GM10847 (cell line): Measurements from ENCODE around the gene ZFYVE9.

Experiments
- POLR2A ChIP-seq: IDR thresholded peaks from 2 replicates; pipeline ENCODE4 v1.6.1; 2011; ENCODE audit not compliant: insufficient read length; ENCODE audit errors: extremely low read depth

ZFYVE9 gene, protein sequence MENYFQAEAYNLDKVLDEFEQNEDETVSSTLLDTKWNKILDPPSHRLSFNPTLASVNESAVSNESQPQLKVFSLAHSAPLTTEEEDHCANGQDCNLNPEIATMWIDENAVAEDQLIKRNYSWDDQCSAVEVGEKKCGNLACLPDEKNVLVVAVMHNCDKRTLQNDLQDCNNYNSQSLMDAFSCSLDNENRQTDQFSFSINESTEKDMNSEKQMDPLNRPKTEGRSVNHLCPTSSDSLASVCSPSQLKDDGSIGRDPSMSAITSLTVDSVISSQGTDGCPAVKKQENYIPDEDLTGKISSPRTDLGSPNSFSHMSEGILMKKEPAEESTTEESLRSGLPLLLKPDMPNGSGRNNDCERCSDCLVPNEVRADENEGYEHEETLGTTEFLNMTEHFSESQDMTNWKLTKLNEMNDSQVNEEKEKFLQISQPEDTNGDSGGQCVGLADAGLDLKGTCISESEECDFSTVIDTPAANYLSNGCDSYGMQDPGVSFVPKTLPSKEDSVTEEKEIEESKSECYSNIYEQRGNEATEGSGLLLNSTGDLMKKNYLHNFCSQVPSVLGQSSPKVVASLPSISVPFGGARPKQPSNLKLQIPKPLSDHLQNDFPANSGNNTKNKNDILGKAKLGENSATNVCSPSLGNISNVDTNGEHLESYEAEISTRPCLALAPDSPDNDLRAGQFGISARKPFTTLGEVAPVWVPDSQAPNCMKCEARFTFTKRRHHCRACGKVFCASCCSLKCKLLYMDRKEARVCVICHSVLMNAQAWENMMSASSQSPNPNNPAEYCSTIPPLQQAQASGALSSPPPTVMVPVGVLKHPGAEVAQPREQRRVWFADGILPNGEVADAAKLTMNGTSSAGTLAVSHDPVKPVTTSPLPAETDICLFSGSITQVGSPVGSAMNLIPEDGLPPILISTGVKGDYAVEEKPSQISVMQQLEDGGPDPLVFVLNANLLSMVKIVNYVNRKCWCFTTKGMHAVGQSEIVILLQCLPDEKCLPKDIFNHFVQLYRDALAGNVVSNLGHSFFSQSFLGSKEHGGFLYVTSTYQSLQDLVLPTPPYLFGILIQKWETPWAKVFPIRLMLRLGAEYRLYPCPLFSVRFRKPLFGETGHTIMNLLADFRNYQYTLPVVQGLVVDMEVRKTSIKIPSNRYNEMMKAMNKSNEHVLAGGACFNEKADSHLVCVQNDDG (N-terminal part only)

DNA sequence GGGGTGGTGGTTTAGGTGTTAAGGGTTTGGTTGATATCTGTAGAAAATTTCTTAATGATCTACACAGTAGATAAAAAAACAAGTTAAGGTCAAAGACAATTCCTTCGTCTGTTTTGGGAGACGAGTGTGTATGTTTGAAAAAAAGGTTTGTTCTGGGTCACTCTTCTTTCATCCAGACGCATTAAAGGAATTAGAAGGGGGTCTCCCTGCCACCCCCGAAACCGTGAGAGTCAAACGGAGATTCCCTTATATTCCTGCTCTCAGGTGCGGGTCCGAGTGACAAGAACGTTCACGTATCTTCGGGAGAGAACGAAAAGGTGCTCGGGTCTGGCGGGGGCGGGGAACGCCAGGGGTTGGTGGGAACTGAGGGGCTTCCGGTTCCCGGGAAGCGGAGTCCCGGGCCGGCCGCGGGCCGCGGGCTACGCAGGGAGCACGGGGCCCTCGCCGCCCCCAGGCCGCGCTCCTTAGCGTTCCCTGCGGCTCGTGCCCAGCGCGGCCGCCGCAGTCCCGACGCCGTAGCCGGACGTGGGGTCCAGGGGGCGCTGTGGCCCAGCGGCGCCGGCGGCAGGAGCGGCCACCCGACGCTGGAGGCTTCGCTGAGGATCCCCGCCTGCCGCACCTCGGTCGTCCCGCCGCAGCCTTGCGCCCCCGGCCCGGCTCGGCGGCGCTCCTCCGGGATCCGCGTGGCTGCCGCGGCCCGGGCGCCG lies at the start of gene ZFYVE9:
Gene ZFYVE9, plus strand, starts transcription at position 577 of the 707 bp plus-strand sequence. CDS start 91,118 bp downstream, outside the sequence.
- no peak for TF ChIP-seq POLR2A

DNA sequence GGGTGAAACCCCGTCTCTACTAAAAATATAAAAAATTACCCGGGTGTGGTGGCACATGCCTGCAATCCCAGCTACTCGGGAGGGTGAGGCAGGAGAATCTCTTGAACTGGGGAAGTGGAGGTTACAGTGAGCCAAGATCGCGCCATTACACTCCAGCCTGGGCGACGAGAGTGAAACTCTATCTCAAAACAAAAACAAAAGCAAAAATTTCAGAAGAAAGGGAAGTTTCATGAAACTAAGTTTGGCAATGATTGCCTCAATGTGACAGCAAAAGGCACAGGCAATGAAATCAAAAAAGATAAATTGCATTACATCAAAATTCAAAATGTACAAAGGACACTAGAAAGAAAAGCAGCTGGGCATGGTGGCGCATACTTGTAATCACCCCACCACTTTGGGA lies 45.7 kb upstream of the ZFYVE9 start:
- no peak for TF ChIP-seq POLR2A

DNA sequence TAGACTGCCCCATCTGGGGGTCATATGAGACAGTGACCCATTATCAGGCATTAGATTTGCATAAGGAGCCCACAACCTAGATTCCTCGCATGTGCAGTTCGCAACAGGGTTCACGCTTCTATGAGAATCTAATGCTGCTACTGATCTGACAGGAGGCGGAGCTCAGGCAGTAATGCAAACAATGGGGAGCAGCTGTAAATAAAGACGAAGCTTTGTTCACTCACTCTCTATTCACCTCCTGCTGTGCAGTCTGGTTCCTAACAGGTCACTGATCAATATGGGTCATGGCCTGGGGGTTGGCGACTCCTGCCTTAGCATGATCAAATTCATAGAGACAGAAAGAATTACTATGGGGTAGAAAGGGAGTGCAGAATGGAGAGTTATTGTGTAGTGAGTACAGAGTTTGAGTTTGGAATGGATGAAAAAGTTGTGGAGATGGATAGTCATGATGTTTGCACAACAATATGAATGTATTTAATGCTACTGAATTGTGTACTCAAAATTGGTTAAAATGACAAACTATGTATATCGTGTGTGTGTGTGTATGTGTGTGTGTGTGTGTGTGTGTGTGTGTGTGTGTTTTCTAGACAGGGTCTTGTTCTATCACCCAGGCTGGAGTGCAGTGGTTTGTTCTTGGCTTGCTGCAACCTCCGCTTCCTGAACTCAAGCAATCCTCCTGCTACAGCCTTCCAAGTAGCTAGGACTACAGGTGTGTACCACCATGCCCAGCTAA lies 43.6 kb upstream of the ZFYVE9 start:
- TF ChIP-seq POLR2A, result no peak

DNA sequence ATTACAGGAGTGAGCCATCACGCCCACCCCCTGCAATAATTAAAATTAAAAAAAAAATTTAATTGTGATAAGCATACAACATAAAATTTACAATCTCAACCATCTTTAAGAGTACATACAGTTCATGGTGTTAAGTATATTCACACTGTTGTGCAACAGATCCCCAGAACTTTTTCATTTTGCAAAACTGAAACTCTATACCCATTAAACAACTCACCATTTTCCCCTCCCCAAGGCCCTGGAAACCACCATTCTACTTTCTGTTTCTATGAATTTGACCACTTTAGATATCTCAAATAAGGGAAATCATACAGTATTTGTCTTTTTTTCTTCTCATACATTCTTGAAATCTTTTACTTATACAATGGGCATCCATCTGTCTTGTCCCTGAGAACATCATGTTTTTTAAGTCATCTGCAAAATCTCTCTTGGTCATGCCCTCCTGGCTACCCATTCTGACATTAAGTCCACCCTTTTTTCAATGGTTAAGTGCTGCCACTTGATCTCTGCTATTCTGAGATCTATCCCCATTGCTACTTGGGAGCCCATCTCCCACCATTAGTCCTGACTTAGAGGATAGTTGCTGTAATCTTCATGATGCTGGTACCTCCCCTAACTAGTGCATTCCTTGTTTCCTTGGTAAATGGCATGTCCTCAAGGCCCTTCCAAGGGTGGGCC lies 39.4 kb upstream of the ZFYVE9 start:
- TF ChIP-seq POLR2A, result no peak

DNA sequence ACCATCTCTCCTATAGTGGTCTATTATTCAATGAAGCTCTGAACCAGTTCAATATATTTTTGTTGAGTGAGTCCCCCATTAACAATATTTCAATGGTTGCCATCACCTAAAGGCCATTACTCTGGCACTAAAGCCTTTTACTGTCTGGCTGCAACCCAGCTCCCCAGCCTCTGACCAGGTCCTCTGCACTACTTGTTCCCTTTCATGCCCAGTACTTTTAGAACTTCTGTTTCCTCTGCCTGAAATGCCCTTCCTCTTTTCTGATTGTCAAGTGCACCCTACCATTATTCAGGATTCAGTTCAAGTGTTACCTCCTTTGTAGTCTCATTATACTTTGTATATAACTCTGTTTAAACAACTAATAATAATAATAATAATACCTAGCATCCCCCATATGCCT lies 30.4 kb upstream of the ZFYVE9 start:
- TF ChIP-seq POLR2A, result no peak

DNA sequence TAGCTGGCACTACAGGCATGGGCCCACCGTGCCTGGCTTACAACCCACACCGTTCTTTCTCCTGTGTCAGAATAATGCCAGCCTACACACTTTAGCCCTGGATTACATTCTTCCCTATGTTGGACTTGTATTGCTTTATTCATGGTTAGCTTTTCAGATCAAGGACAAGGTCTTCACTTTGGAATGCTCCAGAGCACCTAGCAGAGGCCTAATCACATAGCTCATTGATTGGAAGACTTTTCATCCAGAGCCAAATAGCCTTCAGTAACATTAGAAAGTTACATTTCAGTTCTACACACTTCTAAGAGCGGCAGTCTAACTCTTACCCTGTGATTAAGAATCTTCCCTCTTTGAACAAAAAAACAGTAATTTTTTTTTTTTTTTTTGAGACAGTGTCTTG lies 29.4 kb upstream of the ZFYVE9 start:
- TF ChIP-seq POLR2A, result no peak

DNA sequence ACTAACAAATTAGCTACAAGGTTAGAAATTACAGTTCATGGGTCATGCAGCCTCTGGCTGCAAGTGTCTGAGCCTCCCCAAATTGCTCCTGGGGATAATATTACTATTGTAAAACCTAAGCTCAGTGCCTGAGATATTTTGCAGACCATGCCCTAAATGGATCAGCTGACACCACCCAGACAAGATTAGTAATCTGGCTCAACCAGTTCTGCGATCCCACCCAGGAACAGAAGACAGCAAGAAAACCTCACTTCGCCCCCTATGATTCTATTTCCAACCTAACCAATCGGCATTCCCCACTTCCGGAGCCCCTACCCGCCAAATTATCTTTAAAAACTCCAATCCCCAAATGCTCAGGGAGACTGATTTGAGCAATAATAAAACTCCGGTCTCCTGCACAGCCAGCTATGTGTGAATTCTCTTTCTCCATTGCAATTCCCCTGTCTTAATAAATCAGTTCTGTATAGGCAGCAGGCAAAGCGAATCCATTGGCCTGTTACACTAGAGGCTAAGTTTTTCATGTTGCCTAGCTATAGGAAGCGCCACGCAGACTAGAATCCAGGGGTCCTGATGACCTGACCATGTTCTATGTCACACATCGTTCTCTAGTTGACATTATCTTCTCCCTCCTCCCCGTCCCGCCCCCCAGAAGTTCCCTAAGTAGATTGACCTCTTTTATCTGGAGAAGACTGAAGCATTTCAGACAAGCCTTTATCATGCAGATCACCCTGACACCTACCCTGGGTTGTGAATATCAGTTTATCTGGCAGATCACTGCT lies 22.4 kb upstream of the ZFYVE9 start:
- TF ChIP-seq POLR2A, result no peak

DNA sequence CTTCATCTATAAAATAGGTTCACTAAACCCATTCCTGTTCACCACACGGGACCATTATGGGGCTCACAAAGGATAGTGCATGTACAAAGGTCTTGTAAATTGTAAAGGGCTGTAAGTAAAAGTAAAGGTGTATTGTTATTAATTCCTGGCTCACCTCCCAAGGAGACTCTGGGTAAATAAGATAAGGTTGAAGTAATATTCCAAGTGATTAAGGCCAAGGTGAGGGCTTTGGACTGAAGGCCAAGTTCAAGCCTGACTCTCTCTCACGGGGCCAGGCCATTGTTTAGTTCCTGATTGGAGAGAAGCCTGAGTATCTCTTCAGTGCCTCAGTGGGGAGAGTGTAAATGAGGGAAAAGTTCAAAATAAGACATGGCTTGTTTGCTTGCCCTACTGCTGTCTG lies 19.5 kb upstream of the ZFYVE9 start:
- TF ChIP-seq POLR2A, result no peak

DNA sequence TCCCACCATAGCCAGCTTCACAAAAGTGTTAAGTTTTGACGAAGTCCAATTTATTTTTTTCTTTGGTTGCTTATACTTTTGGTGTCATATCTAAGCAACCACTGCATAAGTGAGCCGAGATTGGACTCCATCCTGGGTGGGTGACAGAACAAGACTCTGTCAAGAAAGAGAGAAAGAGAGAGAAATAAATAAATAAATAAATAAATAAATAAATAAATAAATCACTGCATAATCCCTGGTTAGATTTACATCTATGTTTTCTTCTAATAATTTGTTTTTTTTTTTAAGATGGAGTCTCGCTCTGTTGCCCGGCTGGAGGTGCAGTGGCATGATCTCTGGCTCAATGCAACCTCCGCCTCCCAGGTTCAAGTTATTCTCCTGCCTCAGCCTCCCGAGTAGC lies 18.3 kb upstream of the ZFYVE9 start:
- no peak for TF ChIP-seq POLR2A

DNA sequence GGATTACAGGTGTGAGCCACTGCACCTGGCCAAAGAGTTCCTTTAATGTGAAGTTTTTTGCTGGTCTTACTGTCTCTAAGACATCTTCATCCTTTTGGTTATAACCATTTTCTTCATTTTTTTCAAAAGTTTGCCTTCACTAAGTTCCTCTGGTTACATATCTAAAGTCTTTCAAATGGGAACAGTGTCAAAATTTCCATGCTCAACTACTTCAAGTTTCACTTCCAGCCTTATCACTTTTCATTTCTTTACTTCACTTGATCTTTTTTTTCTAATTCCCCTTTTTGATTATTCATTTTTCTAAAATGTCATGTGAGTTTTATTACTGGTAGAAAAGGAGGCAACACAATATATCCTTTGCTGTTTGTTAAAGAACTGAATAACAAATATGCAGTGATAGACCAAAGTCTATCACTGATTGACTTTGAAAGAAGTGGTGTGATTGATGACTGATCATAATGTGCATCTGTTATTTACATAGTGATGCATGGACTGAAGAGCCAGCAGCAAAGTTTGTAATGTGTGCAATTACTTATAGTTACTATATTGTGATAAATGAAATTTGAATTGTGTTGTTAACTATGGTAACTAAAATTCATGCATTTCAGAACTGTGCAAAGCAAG lies 16.0 kb upstream of the ZFYVE9 start:
- no peak for TF ChIP-seq POLR2A

DNA sequence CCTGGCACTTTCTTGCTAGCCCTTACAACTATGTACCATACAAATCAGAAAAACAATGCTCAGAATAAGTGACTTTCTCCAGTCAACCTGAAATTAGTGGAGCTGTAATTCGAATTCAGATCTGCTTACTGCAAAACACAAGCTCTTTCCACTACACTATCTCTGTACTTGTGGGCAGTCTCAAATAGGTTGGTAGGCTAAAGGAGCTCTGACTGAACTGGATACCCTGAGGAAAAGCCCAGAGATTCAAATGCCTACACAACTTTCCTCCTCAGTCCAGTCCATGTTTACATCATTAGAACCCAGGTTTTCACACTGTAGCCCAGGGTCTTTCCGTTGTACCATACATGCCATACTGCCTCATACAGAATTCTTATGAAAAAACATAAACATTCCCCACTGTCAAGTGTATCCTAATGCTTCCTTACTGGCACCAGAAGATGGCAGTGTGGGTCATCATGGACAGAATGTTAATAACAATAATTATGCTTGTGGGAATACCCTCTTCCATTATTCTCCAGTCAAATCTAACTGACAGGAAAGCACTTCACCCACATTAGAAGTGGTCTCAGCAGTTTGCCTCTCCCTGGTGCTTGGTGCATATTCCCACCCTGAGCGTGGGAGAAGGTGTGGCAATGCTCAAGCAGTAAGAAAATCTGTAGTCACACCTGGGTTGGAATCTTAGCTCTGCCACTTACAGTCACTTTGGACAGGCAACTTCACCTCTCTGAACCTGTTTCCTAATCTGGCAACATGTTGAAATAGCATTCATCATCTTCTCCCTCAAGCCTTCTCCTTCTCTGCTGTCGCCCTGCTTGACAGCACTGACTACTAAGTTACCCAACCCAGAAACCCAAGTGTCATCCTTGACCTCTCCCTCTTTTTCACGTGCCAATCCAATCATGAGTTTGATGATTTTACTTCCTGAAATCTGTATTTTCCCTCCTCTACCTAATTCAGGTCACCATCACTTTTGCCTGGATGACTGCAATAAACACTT lies 14.4 kb upstream of the ZFYVE9 start:
- no peak for TF ChIP-seq POLR2A

DNA sequence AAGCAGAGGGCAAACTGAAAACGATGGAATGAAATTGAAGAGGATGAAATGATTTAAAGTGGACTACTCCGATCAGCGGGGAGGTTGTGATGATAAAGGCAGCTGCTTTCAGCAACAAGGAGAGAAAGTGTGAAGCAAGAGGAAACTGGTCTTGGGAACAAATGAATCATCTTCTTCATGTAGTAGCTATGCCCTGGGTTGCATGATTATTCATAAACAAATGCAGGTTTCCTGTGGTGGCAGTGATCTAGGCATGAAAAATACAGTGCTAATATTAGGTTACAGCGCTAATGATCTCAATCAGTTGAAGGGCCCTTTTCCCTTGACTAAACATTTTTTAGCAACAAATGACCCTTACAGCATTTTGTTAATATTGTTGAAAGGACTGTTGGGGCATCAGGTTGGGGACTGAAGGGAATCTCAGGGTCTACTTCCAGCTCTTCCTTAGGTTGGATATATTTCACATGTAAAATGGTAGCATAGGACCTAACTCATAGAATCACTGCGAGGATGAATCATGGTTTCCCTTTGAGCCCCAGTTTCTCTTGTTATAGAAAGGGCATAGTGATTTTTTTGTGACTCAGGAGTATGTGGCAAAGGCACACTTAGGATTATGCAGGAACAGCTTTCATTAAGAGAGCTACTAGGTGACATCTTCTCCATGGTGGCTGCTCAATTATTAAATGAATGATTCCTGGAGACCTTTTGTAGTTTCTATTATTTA lies 1.9 kb upstream of the ZFYVE9 start:
- no peak for TF ChIP-seq POLR2A
